ENCODE measurements around the gene CEBPE.

CEBPE gene

GRCh38 chr14:23145794-23146350 is 26.8 kb upstream of the CEBPE start:
- no peak for DNase-seq (ENCODE audit: low read depth in 1 of 2, low spot score in 1 of 2)

DNA sequence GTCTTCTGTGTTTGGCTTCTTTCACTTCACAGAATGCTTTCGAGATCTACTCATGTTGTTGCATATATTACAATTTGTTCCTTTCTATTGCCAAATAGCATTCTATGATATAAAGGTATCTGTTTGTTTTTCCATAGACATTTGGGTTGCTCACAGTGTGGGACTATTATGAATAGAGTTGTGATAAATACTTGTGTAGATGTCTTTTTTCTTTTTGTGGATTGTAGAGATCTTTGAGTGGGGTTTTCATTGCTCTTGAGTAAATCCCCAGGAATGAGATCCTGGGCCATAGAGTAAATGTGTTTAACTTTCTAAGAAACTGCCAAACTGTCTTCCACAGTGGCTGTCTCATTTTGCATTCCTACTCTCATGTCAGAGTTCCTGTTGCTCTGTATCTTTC is 24.9 kb upstream of the CEBPE start:
- DNase-seq (ENCODE audit: low read depth in 1 of 2, low spot score in 1 of 2), result no peak

GRCh38 chr14:23142826-23143225 is 23.8 kb upstream of the CEBPE start:
- no peak for DNase-seq (ENCODE audit: low read depth in 1 of 2, low spot score in 1 of 2)

DNA sequence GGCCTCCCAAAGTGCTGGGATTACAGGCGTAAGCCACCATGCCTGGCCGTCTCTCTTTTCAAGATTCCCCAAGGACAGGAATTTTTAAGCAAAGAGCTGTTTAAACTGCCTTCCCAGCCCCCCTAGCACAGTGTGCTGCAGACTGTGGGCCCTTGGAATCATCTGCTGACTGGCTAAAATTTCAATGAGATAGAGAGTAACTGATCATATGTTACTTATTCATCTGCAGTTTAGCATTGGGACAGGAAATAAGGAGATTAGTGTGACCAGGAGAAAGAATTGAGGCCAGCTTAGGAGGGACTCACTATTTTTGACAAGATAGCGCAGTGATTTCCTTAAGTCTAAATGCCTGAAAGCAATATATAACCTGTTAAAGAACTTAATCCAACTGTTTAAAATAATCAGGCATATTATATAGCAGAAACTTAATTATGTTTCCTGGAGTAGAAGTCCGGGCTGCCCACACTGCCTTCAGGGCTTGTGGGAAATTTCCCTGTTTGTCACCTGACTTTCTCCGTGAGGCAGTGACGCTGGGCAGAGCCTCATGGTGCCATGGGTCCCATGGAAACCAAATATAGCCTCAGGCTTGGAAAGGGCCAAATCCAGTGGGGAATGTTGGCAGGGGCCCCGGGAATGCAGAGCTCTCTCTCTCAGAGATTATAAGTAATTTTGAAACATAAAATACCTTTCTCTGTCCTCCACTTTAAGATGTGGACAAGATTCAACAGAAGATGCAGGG is 22.8 kb upstream of the CEBPE start:
- no peak for DNase-seq (ENCODE audit: low read depth in 1 of 2, low spot score in 1 of 2)

GRCh38 chr14:23140371-23140770 is 21.3 kb upstream of the CEBPE start:
- no peak for DNase-seq (ENCODE audit: low read depth in 1 of 2, low spot score in 1 of 2)

DNA sequence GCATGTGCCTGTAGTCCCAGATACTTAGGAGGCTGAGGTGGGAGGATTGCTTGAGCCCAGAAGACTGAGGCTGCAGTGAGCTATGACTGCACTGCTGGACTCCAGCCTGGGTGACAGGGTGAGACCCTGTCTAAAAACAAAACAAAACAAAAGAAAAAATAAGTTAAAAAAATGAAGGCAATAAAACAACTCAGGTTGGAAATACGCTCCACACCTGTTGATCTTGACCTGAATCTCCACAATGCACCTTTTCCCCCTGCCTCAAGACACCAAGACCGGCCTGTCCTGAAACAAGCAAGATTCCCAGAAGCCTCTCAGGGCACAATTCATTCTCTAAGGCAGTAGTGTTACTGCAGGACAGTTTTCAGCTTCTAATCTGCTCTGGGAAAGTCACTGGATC is 20.8 kb upstream of the CEBPE start:
- no peak for DNase-seq (ENCODE audit: low read depth in 1 of 2, low spot score in 1 of 2)

GRCh38 chr14:23137813-23138535 is 18.9 kb upstream of the CEBPE start:
- no peak for DNase-seq (ENCODE audit: low read depth in 1 of 2, low spot score in 1 of 2)

DNA sequence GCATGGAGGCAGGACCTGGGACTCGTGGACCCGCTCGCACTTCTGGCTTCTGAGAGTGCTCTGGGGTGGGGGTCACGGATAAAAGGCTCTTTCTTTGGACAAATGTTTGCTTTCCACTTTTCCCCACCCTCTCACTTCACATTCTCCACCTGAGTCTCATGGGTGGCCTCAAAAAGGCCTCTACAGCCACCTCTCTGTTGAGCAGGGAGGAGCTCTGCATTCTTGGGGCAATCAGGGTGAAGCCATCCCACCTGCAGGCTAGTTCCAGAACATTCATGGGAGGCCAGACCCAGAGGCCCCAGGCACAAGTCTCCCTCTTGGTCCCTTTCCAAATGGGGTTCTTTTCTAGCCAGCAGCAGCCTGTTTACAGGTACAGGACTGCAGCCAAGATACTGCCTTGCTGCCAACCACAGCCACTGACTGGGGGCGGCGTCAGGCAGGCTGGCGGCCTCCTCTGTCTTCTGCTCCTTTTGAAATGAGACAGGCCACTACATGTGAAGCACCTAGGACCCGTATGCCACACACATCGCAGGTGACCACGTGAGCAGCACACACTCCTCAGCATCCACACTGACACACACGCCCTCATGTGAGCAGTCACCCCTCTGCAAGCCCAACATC is 18.2 kb upstream of the CEBPE start:
- DNase-seq (ENCODE audit: low read depth in 1 of 2, low spot score in 1 of 2), result no peak

GRCh38 chr14:23136566-23137133 is 17.6 kb upstream of the CEBPE start:
- no peak for DNase-seq (ENCODE audit: low read depth in 1 of 2, low spot score in 1 of 2)

DNA sequence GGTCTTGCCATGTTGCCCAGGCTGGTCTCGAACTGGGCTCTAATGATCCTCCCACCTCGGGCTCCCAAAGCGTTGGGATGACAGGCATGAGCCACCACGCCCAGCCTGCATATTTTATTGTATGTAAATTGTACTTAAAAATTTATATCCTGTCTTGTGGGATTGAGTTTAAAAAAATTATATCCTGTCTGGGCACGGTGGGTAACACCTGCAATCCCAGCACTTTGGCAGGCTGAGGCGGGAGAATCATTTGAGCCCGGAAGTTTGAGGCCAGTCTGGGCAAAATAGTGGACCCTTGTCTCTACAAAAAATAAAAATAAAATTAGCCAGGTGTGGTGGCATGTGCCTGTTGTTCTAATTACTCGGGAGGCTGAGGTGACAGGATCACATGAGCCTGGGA is 13.9 kb upstream of the CEBPE start:
- no peak for DNase-seq (ENCODE audit: low read depth in 1 of 2, low spot score in 1 of 2)

DNA sequence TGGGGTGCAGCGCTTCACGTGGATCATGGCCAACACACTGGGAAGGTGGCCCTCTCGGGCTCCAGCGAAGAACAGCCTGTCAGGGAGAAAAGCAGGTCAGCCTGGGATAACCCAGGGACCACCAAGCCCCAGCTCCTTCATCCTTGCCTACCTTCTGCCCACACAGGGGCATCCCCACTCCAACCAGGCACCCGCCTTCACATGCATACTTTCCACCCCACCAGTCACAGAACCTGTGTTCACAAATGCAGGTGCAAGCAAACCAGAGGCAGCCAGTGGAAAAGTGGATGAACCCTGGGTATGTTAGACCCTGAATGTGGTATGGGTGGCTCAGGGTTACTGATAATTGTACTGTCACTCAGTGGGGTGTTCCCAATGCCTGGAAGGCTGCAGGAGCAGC is 12.4 kb upstream of the CEBPE start:
- no peak for DNase-seq (ENCODE audit: low read depth in 1 of 2, low spot score in 1 of 2)

GRCh38 chr14:23130871-23131270 is 11.8 kb upstream of the CEBPE start:
- DNase-seq (ENCODE audit: low read depth in 1 of 2, low spot score in 1 of 2), result no peak

DNA sequence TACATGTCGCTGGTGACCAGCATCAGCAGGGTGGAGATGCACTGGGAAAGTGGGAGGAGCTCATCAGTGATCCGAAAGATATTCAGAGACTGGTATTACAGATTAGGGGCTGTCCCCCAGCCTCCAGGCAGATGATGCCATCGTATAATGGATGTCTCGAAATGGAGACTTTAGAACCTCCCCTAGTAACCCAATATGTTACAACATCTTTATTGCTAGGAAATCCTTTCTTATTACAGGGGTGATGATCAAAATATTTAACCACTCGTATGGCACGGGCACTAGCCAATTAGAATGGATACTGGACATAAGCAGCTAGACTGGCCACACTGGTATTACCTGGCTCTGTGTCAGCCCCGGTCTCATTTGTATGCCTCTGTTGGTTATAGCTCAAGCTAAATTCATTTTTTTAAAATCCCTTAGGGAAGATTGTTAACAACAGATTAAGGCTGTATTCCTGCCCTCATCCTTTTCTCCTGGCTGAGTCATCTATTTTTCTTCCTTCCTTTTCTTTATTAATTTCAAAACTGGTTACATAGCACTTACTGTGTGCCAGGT is 10.8 kb upstream of the CEBPE start:
- no peak for DNase-seq (ENCODE audit: low read depth in 1 of 2, low spot score in 1 of 2)

GRCh38 chr14:23128969-23129758 is 10.1 kb upstream of the CEBPE start:
- DNase-seq (ENCODE audit: low read depth in 1 of 2, low spot score in 1 of 2), result no peak

- DNase-seq (ENCODE audit: low read depth in 1 of 2, low spot score in 1 of 2), result no peak
Observed at GRCh38 chr14:23127861-23128260, 8.8 kb upstream of the CEBPE start.

- no peak for DNase-seq (ENCODE audit: low read depth in 1 of 2, low spot score in 1 of 2)
Observed at GRCh38 chr14:23126548-23127278, 7.7 kb upstream of the CEBPE start.

DNA sequence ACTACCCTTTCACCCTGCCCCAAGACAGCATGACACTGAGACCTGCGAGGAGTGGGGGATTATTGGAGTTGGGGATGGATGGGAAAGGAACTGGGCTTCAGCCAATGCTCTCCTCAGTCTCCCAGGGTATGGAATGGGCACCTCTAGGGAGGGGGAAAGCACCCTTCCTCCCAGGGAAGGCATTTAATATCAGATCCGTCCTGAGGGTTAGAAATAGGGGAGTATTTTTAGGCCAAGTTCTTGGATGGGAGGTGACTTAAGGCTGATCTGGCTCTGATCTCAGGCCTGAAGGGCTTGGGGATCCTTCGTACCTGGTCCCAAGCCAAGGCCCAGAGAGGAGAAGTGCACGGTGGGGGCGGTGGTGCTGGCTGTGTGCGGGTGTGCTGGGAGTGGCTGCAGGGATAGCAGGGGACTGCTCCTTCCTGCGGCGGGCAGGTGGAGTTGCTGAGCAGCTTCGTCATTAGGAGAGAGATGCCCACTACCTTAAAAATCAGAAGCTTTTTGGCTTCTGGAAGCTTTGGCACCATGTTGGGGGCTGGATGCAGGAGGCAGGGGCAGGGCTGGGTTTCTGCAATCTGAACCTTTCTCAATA is 7.0 kb upstream of the CEBPE start:
- DNase-seq (ENCODE audit: low read depth in 1 of 2, low spot score in 1 of 2), result no peak

DNA sequence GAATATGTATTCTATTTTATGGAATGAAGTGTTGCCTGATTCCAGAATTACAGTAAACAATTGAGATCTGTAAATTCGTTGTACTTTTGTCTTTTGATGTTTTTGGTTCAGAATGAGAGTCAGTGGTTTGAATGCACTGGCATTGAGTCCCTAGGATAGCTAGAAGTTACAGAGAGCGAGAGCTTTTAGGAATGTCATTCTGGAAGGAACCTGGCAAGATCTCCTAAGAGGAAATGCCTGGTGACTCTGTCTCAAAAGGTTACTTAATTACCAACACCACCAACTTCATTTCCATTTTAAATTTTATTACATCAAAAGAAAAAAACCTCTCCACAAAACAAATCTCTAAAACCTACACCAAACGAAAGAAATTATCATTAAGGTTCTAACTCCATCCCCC is 6.0 kb upstream of the CEBPE start:
- no peak for DNase-seq (ENCODE audit: low read depth in 1 of 2, low spot score in 1 of 2)

- no peak for DNase-seq (ENCODE audit: low read depth in 1 of 2, low spot score in 1 of 2)
Observed at GRCh38 chr14:23124337-23124954, 5.4 kb upstream of the CEBPE start.
